CD4-positive, alpha-beta T cell (primary cell): ENCODE results near the gene GPC6. TPM values are rescaled to one million over a fixed set of nuclear protein-coding genes. Genes with fewer than 3 reads are reported as not detected.

Source experiments
- ATAC-seq: fragments of 200-7000 bp; cut with Tn5 transposase; one replicate; pipeline ENCODE4 v1.10.0; 2022; ENCODE audit warnings: mild to moderate bottlenecking; ENCODE audit not compliant: poor library complexity
- CTCF ChIA-PET: fragments of 350-600 bp; sonication (Branson Sonifier 250); formaldehyde crosslinking; loops from one replicate; lab custom pipeline; 2021; ENCODE audit warnings: antibody characterized with exemption, inconsistent platforms; lab: Charles Lee
- POLR2A ChIA-PET: fragments of 350-600 bp; sonication (Branson Sonifier 250); formaldehyde crosslinking; loops from one replicate; lab custom pipeline; 2021; ENCODE audit warnings: antibody characterized with exemption, inconsistent platforms; lab: Charles Lee
- DNase-seq, 14 experiments: peaks; one replicate each; pipeline ENCODE4 v3.0.0-alpha.2; 2013 to 2020; ENCODE audit warnings: mixed read lengths in 2 of 14
- H3K27ac ChIP-seq, 2 donors: one replicate each; pipeline versions ENCODE4 v1.5.1 to v1.7.0; 2013; ENCODE audit warnings: low read length in 2 of 2, low read depth in 1 of 2, mild to moderate bottlenecking in 1 of 2
- H3K27me3 ChIP-seq, 2 experiments: 1 replicate in 1 of 2; 2 replicates in 1 of 2; pipeline versions ENCODE4 v1.6.1 to v1.7.0; 2013; ENCODE audit warnings: low read length in 2 of 2, control low read depth in 1 of 2, mild to moderate bottlenecking in 1 of 2, moderate library complexity in 1 of 2; ENCODE audit not compliant: insufficient read depth in 2 of 2, control insufficient read depth in 1 of 2
- H3K36me3 ChIP-seq: one replicate; pipeline ENCODE4 v1.6.1; 2013; ENCODE audit warnings: low read length, control low read depth; ENCODE audit not compliant: insufficient read depth
- H3K4me1 ChIP-seq: one replicate; pipeline ENCODE4 v1.6.1; 2013; ENCODE audit warnings: low read length, control low read depth; ENCODE audit not compliant: insufficient read depth
- H3K4me3 ChIP-seq: one replicate; pipeline ENCODE4 v1.5.1; 2013; ENCODE audit warnings: mild to moderate bottlenecking, low read length, moderate library complexity
- H3K9me3 ChIP-seq, 2 experiments: 1 replicate in 1 of 2; 2 replicates in 1 of 2; pipeline versions ENCODE4 v1.6.1 to v1.7.0; 2013; ENCODE audit warnings: low read length in 2 of 2, mild to moderate bottlenecking in 2 of 2, control low read depth in 1 of 2, moderate library complexity in 1 of 2; ENCODE audit not compliant: control insufficient read depth in 1 of 2, insufficient read depth in 1 of 2
- H3K27ac Mint-ChIP-seq: one replicate; pipeline ENCODE4 v1.8.0; 2020; ENCODE audit warnings: mixed read lengths
- H3K27me3 Mint-ChIP-seq: one replicate; pipeline ENCODE4 v1.8.0; 2021; ENCODE audit warnings: mixed read lengths
- H3K36me3 Mint-ChIP-seq: one replicate; pipeline ENCODE4 v1.8.0; 2021; ENCODE audit warnings: low read depth, mixed read lengths
- H3K4me1 Mint-ChIP-seq: one replicate; pipeline ENCODE4 v1.8.0; 2021; ENCODE audit warnings: low read depth, mixed read lengths
- H3K4me3 Mint-ChIP-seq: one replicate; pipeline ENCODE4 v1.8.0; 2020; ENCODE audit warnings: mild to moderate bottlenecking, mixed read lengths
- H3K9me3 Mint-ChIP-seq: one replicate; pipeline ENCODE4 v1.8.0; 2020; ENCODE audit warnings: mixed read lengths
- CTCF ChIP-seq: fragments of 200-600 bp; IDR thresholded peaks from one replicate; pipeline ENCODE4 v1.8.0; 2022; ENCODE audit warnings: antibody characterized with exemption, mild to moderate bottlenecking
- intact Hi-C, 2 experiments: fragments of 100-400 bp; cut with DNase I in 1 of 2; cut with micrococcal nuclease in 1 of 2; formaldehyde crosslinking; loops; one replicate each; pipeline versions ENCODE4 v1.15.1 to v1.9.0; 2023 to 2025; cut with DNase I, micrococcal nuclease
- total RNA-seq, 174 experiments: library from RNA in 2 of 174; stranded (reverse) in 2 of 174; gene quantifications; one replicate each; pipeline ENCODE4 v1.2.3 and lab custom pipeline; 2021 to 2026

The GPC6 gene
- total RNA-seq, 2 experiments from 2014 or later, result not detected

GRCh38 chr13:93550236-93550635 is 323.6 kb downstream of the GPC6 start:
- Histone ChIP-seq H3K36me3 (no peaks in the 10 kb centered on the region), H3K9me3 (no peaks in the 10 kb centered on the region), H3K27ac (no peak overlapping the region), H3K27me3 (no peaks in the 10 kb centered on the region), H3K4me3 (no peak overlapping the region), H3K4me1 (no peaks in the 10 kb centered on the region)
- Mint-ChIP-seq H3K36me3 (no peaks in the 10 kb centered on the region), H3K27ac (no peak overlapping the region), H3K4me1 (no peaks in the 10 kb centered on the region), H3K9me3 (peaks cover 2% of the 10 kb centered on the region), H3K4me3 (no peak overlapping the region), H3K27me3 (no peaks in the 10 kb centered on the region)
- ATAC-seq (no peak), DNase-seq (no peak)
- POLR2A ChIA-PET, result no interaction called here
- intact Hi-C loops, result no loop called here
- CTCF ChIA-PET, result no interaction called here
- no peak for TF ChIP-seq CTCF

- no peak overlapping the region for H3K4me3 ChIP-seq
- no peaks in the 10 kb centered on the region for H3K4me1 ChIP-seq
- no peaks in the 10 kb centered on the region for H3K27me3 Mint-ChIP-seq
- ATAC-seq (no peak), DNase-seq (no peak)
- POLR2A ChIA-PET, result no interaction called here
- no peaks in the 10 kb centered on the region for H3K4me1 Mint-ChIP-seq
- H3K27me3 ChIP-seq, result no peaks in the 10 kb centered on the region
- intact Hi-C loops, result no loop called here
- H3K36me3 ChIP-seq, result no peaks in the 10 kb centered on the region
- no peak overlapping the region for H3K4me3 Mint-ChIP-seq
- no peak overlapping the region for H3K27ac Mint-ChIP-seq
- CTCF ChIA-PET, result interaction anchor here (1.0 kb wide), 1 partner anchor 72 kb away, joined by 3 read pairs; no protein-coding TSS in a partner anchor
- no peaks in the 10 kb centered on the region for H3K36me3 Mint-ChIP-seq
- H3K9me3 Mint-ChIP-seq, result no peaks in the 10 kb centered on the region
- H3K27ac ChIP-seq, result no peak overlapping the region
- no peaks in the 10 kb centered on the region for H3K9me3 ChIP-seq
- no peak for TF ChIP-seq CTCF
Observed at GRCh38 chr13:93552596-93552995, 326.0 kb downstream of the GPC6 start.

- ChIA-PET POLR2A (no interaction called here), CTCF (no interaction called here)
- Mint-ChIP-seq H3K4me3 (no peak overlapping the region), H3K27me3 (no peaks in the 10 kb centered on the region), H3K9me3 (no peaks in the 10 kb centered on the region), H3K27ac (no peak overlapping the region), H3K36me3 (no peaks in the 10 kb centered on the region), H3K4me1 (no peaks in the 10 kb centered on the region)
- no peak for TF ChIP-seq CTCF
- no peaks in the 10 kb centered on the region for H3K27me3 ChIP-seq
- ATAC-seq (no peak), DNase-seq (no peak)
- no peaks in the 10 kb centered on the region for H3K36me3 ChIP-seq
- H3K27ac ChIP-seq, result no peak overlapping the region
- intact Hi-C loops, result no loop called here
- no peaks in the 10 kb centered on the region for H3K9me3 ChIP-seq
- H3K4me1 ChIP-seq, result no peaks in the 10 kb centered on the region
- H3K4me3 ChIP-seq, result no peak overlapping the region
Observed at GRCh38 chr13:93554514-93554913, 327.9 kb downstream of the GPC6 start.
